Stomach (tissue), 4 donors: ENCODE data around the gene WDR87.

Experiments
- CTCF ChIP-seq, 7 experiments: fragments of 450-650 bp in 4 of 7; fragments of 200-600 bp in 3 of 7; sonication (generic) in 3 of 7; IDR thresholded peaks; one replicate each; pipeline ENCODE4 v1.5.1; 2016 to 2019; ENCODE audit warnings: antibody characterized with exemption in 7 of 7, control low read depth in 2 of 7, mild to moderate bottlenecking in 1 of 7
- EP300 ChIP-seq: sonication (generic); formaldehyde crosslinking; IDR thresholded peaks from one replicate; pipeline ENCODE4 v1.6.1; 2017; ENCODE audit warnings: antibody characterized with exemption
- POLR2A ChIP-seq, 4 donors: fragments of 450-650 bp; IDR thresholded peaks; one replicate each; pipeline ENCODE4 v1.6.1; 2016; ENCODE audit warnings: antibody characterized with exemption in 4 of 4, control low read depth in 2 of 4, mild to moderate bottlenecking in 1 of 4, moderate library complexity in 1 of 4
- POLR2AphosphoS5 ChIP-seq, 3 donors: sonication (generic); formaldehyde crosslinking; IDR thresholded peaks; one replicate each; pipeline ENCODE4 v1.6.1; 2016; ENCODE audit warnings: antibody characterized with exemption in 3 of 3

DNA sequence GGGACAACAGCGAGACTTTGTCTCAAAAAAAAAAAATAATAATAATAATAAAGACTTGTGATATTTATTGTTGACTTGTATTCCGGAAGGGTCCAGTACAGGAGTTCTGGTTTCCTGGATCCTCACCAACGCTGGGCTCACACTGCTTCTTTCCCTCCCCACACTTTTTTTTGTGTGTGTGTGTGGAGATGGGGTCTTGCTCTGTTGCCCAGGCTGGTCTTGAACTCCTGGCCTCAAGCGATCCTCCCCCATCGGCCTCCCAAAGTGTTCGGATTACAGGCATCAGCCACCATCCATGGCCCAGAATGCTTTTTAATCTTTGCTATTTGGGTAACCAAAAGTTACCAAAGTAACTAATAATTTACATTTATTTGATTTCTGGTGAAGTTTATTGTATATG is 39.7 kb upstream of the WDR87 start:
- TF ChIP-seq POLR2A (IDR thresholded peaks at IDR 0.05) (no peak), EP300 (no peak), CTCF (IDR thresholded peaks at IDR 0.05) (no peak), POLR2AphosphoS5 (IDR thresholded peaks at IDR 0.05) (no peak)
